HepG2 (cell line): ENCODE data around the gene ARHGEF40. TPM values are rescaled to one million over a fixed set of nuclear protein-coding genes. Genes with fewer than 3 reads are reported as not detected.

ENCODE experiments used
- ATAD3A ChIP-seq: sonication (generic); formaldehyde crosslinking; IDR thresholded peaks from 2 replicates; pipeline ENCODE4 v1.4.0; 2020; ENCODE audit warnings: missing genetic modification reagents
- ATF7 ChIP-seq, 2 experiments: fragments of 450-650 bp in 1 of 2; sonication (generic) in 1 of 2; formaldehyde crosslinking in 1 of 2; IDR thresholded peaks; 2 replicates each; pipeline versions ENCODE4 v1.4.0 to v1.6.1; 2016 to 2020; ENCODE audit warnings: antibody characterized with exemption in 1 of 2, mild to moderate bottlenecking in 1 of 2, missing genetic modification reagents in 1 of 2
- ETS1 ChIP-seq: sonication (generic); formaldehyde crosslinking; IDR thresholded peaks from 2 replicates; pipeline ENCODE4 v1.4.0; 2020; ENCODE audit warnings: missing genetic modification reagents
- GABPA ChIP-seq, 2 experiments: IDR thresholded peaks; 2 replicates each; pipeline ENCODE4 v1.6.1; 2011 to 2016; ENCODE audit warnings: low read depth in 2 of 2, low read length in 1 of 2, missing biosample characterization in 1 of 2, missing genetic modification characterization in 1 of 2
- GPN1 ChIP-seq: sonication (generic); formaldehyde crosslinking; IDR thresholded peaks from 2 replicates; pipeline ENCODE4 v1.5.1; 2020; ENCODE audit warnings: missing genetic modification reagents, borderline replicate concordance
- GTF2F1 ChIP-seq: fragments of 150-350 bp; IDR thresholded peaks from 2 replicates; pipeline ENCODE4 v1.6.1; 2014; ENCODE audit warnings: low read length
- GTF3A ChIP-seq: sonication (generic); formaldehyde crosslinking; conservative IDR thresholded peaks from 2 replicates; pipeline ENCODE4 v1.4.0; 2020; ENCODE audit warnings: mild to moderate bottlenecking, missing genetic modification reagents
- KDM5A ChIP-seq: fragments of 200-600 bp; sonication (generic); IDR thresholded peaks from 2 replicates; pipeline ENCODE4 v1.7.0; 2018; ENCODE audit warnings: antibody characterized with exemption, mild to moderate bottlenecking, low read length, borderline replicate concordance
- KLF11 ChIP-seq: IDR thresholded peaks from 2 replicates; pipeline ENCODE4 v1.6.1; 2016; ENCODE audit warnings: missing compliant biosample characterization
- KLF13 ChIP-seq: sonication (generic); formaldehyde crosslinking; IDR thresholded peaks from 2 replicates; pipeline ENCODE4 v1.4.0; 2020; ENCODE audit warnings: mild to moderate bottlenecking, missing genetic modification reagents
- MBNL3 ChIP-seq: fragments of 250-450 bp; sonication (Bioruptor Pico); conservative IDR thresholded peaks from 2 replicates; pipeline ENCODE4 v1.8.0; 2022; ENCODE audit warnings: mild to moderate bottlenecking, inconsistent platforms
- MED1 ChIP-seq: sonication (generic); formaldehyde crosslinking; IDR thresholded peaks from 2 replicates; pipeline ENCODE4 v1.4.0; 2020; ENCODE audit warnings: missing genetic modification reagents
- MEIS1 ChIP-seq: sonication (generic); formaldehyde crosslinking; IDR thresholded peaks from 2 replicates; pipeline ENCODE4 v1.9.0; 2021; ENCODE audit warnings: mild to moderate bottlenecking, missing genetic modification reagents, moderate library complexity, borderline replicate concordance
- MTA1 ChIP-seq: sonication (generic); formaldehyde crosslinking; IDR thresholded peaks from 2 replicates; pipeline ENCODE4 v1.4.0; 2020; ENCODE audit warnings: missing genetic modification reagents, mild to moderate bottlenecking, borderline replicate concordance
- NCOA2 ChIP-seq: sonication (generic); formaldehyde crosslinking; IDR thresholded peaks from 2 replicates; pipeline ENCODE4 v1.8.0; 2022; ENCODE audit warnings: inconsistent platforms
- NR2F6 ChIP-seq, 2 experiments: IDR thresholded peaks; 2 replicates each; pipeline ENCODE4 v1.6.1; 2016; ENCODE audit warnings: antibody characterized with exemption in 1 of 2, mild to moderate bottlenecking in 1 of 2
- RARG ChIP-seq: sonication (generic); formaldehyde crosslinking; IDR thresholded peaks from 2 replicates; pipeline ENCODE4 v1.4.0; 2020; ENCODE audit warnings: low read depth, mild to moderate bottlenecking, missing genetic modification reagents
- RELA ChIP-seq: sonication (generic); formaldehyde crosslinking; IDR thresholded peaks from 2 replicates; pipeline ENCODE4 v1.4.0; 2020; ENCODE audit warnings: missing genetic modification reagents
- RORA ChIP-seq: sonication (generic); formaldehyde crosslinking; IDR thresholded peaks from 2 replicates; pipeline ENCODE4 v1.5.0; 2020; ENCODE audit warnings: mild to moderate bottlenecking, missing genetic modification reagents, moderate library complexity
- SRF ChIP-seq: IDR thresholded peaks from 2 replicates; pipeline ENCODE4 v1.6.1; 2011; ENCODE audit warnings: mild to moderate bottlenecking, low read depth, low read length, moderate library complexity
- SRSF9 ChIP-seq: fragments of 200-400 bp; formaldehyde crosslinking; IDR thresholded peaks from 2 replicates; pipeline ENCODE4 v1.6.1; 2018; ENCODE audit warnings: borderline replicate concordance, mild to moderate bottlenecking, low read depth, low read length; ENCODE audit not compliant: insufficient read depth, poor library complexity, severe bottlenecking
- YEATS4 ChIP-seq: sonication (generic); formaldehyde crosslinking; IDR thresholded peaks from 2 replicates; pipeline ENCODE4 v1.4.0; 2020; ENCODE audit warnings: missing genetic modification reagents, borderline replicate concordance
- ZBTB21 ChIP-seq: sonication (generic); formaldehyde crosslinking; IDR thresholded peaks from 2 replicates; pipeline ENCODE4 v1.4.0; 2020; ENCODE audit warnings: missing genetic modification reagents
- ZEB1 ChIP-seq: IDR thresholded peaks from 2 replicates; pipeline ENCODE4 v1.6.1; 2012; ENCODE audit warnings: mild to moderate bottlenecking, low read depth, inconsistent platforms; ENCODE audit not compliant: insufficient replicate concordance
- ZNF354B ChIP-seq: sonication (generic); formaldehyde crosslinking; IDR thresholded peaks from 2 replicates; pipeline ENCODE4 v1.8.0; 2022; ENCODE audit warnings: mild to moderate bottlenecking, missing genetic modification reagents
- ZNF644 ChIP-seq: IDR thresholded peaks from 2 replicates; pipeline ENCODE4 v1.6.1; 2016; ENCODE audit warnings: low read depth
- ZNF672 ChIP-seq: sonication (generic); formaldehyde crosslinking; IDR thresholded peaks from 2 replicates; pipeline ENCODE4 v1.8.1; 2022; ENCODE audit warnings: missing genetic modification reagents
- ZNF775 ChIP-seq: sonication (generic); formaldehyde crosslinking; IDR thresholded peaks from 2 replicates; pipeline ENCODE4 v1.4.0; 2020; ENCODE audit warnings: missing genetic modification reagents, mild to moderate bottlenecking, moderate library complexity, borderline replicate concordance
- polyA plus RNA-seq, 8 experiments: library from polyadenylated mRNA; depleted of rRNA in 3 of 8; stranded (reverse) in 7 of 8; unstranded in 1 of 8; fragments of >200 nt; fragmentation: Illumina TruSeq in 4 of 8; extraction: Trizol in 4 of 8; gene quantifications; 2 replicates each; pipeline versions ENCODE4 v1.2.1 to v1.2.3, GENCODE V29; 2011 to 2016; ENCODE audit warnings: low read depth in 4 of 8, missing spikeins in 1 of 8, mixed read lengths in 1 of 8; ENCODE audit not compliant: insufficient read depth in 1 of 8
- total RNA-seq, 5 experiments: library from RNA; depleted of rRNA; stranded (reverse); fragments of >200 nt; fragmentation: Illumina TruSeq; extraction: Trizol; gene quantifications; 2 replicates each; pipeline ENCODE4 v1.2.3, GENCODE V29; 2016; ENCODE audit warnings: low read depth in 1 of 5

Gene ARHGEF40
- total and polyA plus RNA-seq, 2 of the 13 experiments (the other 11 are each of a cell fraction or from before 2014, with no cell fraction given): 28.1 to 78.1 TPM

GRCh38 chr14:21103710-21104447, 33.8 kb downstream of the ARHGEF40 start (continued):
- TF ChIP-seq MTA1 (CRISPR knock-in tag) (peak; percentile 98), GTF3A (peak; percentile 93), NCOA2 (CRISPR knock-in tag) (peak; percentile 73), ZEB1 (no peak), MEIS1 (CRISPR knock-in tag) (peak; percentile 99), ZNF672 (no peak), ETS1 (CRISPR knock-in tag) (peak; percentile 79; the same call in 1 of the 2 replicates), RARG (CRISPR knock-in tag) (no peak), SRF (peak; percentile 15; the same call in 1 of the 2 replicates), NR2F6 (IDR thresholded peaks at IDR 0.05) (peak; percentile 98), NR2F6 (CRISPR knock-in tag; IDR thresholded peaks at IDR 0.05) (peak; percentile 97), KLF11 (CRISPR knock-in tag) (peak; percentile 95), ATF7 (IDR thresholded peaks at IDR 0.05) (peak; percentile 94), ATF7 (CRISPR knock-in tag; IDR thresholded peaks at IDR 0.05) (peak; percentile 31; the same call in 1 of the 2 replicates), GABPA (IDR thresholded peaks at IDR 0.05; ENCODE audit: low read depth, low read length) (no peak), GABPA (CRISPR knock-in tag; IDR thresholded peaks at IDR 0.05; ENCODE audit: low read depth) (no peak), GTF2F1 (0 out of 2 replicates have a peak, but pooled peaks have one; percentile 40), MBNL3 (CRISPR knock-in tag) (no peak), RELA (0 out of 2 replicates have a peak, but pooled peaks have one; percentile 80), ZNF775 (peak; percentile 86; the same call in 1 of the 2 replicates), KDM5A (peak; percentile 82; the same call in 1 of the 2 replicates), ZBTB21 (CRISPR knock-in tag) (peak; percentile 1; the same call in 1 of the 2 replicates), GPN1 (CRISPR knock-in tag) (peak; percentile 53), YEATS4 (CRISPR knock-in tag) (peak; percentile 99), RORA (CRISPR knock-in tag) (no peak), SRSF9 (no peak), ZNF354B (CRISPR knock-in tag) (peak; percentile 100), KLF13 (CRISPR knock-in tag) (peak; percentile 90; the same call in 1 of the 2 replicates), MED1 (CRISPR knock-in tag) (peak; percentile 31; the same call in 1 of the 2 replicates), ATAD3A (CRISPR knock-in tag) (no peak; the same call in 1 of the 2 replicates), ZNF644 (no peak; the same call in 1 of the 2 replicates)
